Left ventricle myocardium superior (tissue), 1 donor: Measurements from ENCODE around the gene ADCY5. TPM values are rescaled to one million over a fixed set of nuclear protein-coding genes. Genes with fewer than 3 reads are reported as not detected.
A peak's percentile ranks its signal among the peaks of the same experiment; 100 is the strongest.

Experiments
- ATAC-seq: fragments of 200-7000 bp; cut with Tn5 transposase; one replicate; pipeline ENCODE4 v1.9.1; 2020; ENCODE audit warnings: mild to moderate bottlenecking, moderate library complexity
- DNase-seq: peaks from one replicate; pipeline ENCODE4 v3.0.0-alpha.2; 2020
- intact Hi-C: fragments of 100-400 bp; cut with micrococcal nuclease; formaldehyde crosslinking; loops from one replicate; pipeline ENCODE4 v1.11.0; 2022
- total RNA-seq: library from RNA; stranded (reverse); fragmentation: NEBNext Ultra II Directional; extraction: Animal tissue kit (Norgen Biotek cat#: 25700); gene quantifications from one replicate; pipeline ENCODE4 v1.2.1, GENCODE V29; 2021
- donor health status: DM: no; HTN: yes; CAD: no; lungs with severe emphysema.

The ADCY5 gene
- total RNA-seq, 1 donor from 2014 or later: 273 TPM

- intact Hi-C loops: no loop called here
Measured at GRCh38 chr3:123290962-123291361, 157.9 kb downstream of the ADCY5 start.

GRCh38 chr3:123290107-123290930 is 158.6 kb downstream of the ADCY5 start:
- ATAC-seq (peak; percentile 3), DNase-seq (no peak)
- intact Hi-C loops: no loop called here

More at GRCh38 chr3:123290962-123291361, 157.9 kb downstream of the ADCY5 start:
- DNase-seq: no peak
- no peak for ATAC-seq

GRCh38 chr3:123289391-123290106 is 159.3 kb downstream of the ADCY5 start:
- ATAC-seq (no peak), DNase-seq (no peak)
- intact Hi-C loops: no loop called here

GRCh38 chr3:123287962-123288302 is 161.0 kb downstream of the ADCY5 start:
- intact Hi-C loops: no loop called here
- DNase-seq (no peak), ATAC-seq (no peak)

- ATAC-seq: no peak
- no peak for DNase-seq
- intact Hi-C loops: no loop called here
Measured at GRCh38 chr3:123287051-123287961, 161.6 kb downstream of the ADCY5 start.

GRCh38 chr3:123286308-123287023 is 162.4 kb downstream of the ADCY5 start:
- intact Hi-C loops: no loop called here
- ATAC-seq (peak; percentile 9), DNase-seq (no peak)

- ATAC-seq: no peak
- DNase-seq: no peak
- intact Hi-C loops: no loop called here
Measured at GRCh38 chr3:123285931-123286307, 163.0 kb downstream of the ADCY5 start.

- DNase-seq: no peak
- ATAC-seq: no peak
- intact Hi-C loops: no loop called here
Measured at GRCh38 chr3:123285479-123285878, 163.4 kb downstream of the ADCY5 start.

- DNase-seq (no peak), ATAC-seq (no peak)
- intact Hi-C loops: no loop called here
Measured at GRCh38 chr3:123285066-123285465, 163.8 kb downstream of the ADCY5 start.

GRCh38 chr3:123284399-123285010 is 164.4 kb downstream of the ADCY5 start:
- intact Hi-C loops: no loop called here
- ATAC-seq (peak; percentile 39), DNase-seq (peak; percentile 71)

GRCh38 chr3:123283657-123284398 is 165.1 kb downstream of the ADCY5 start:
- DNase-seq (no peak), ATAC-seq (no peak)
- intact Hi-C loops: no loop called here

GRCh38 chr3:123283074-123283473 is 165.8 kb downstream of the ADCY5 start:
- intact Hi-C loops: no loop called here
- DNase-seq: no peak
- ATAC-seq: no peak

GRCh38 chr3:123282461-123282860 is 166.4 kb downstream of the ADCY5 start:
- DNase-seq (no peak), ATAC-seq (no peak)
- intact Hi-C loops: no loop called here

GRCh38 chr3:123281929-123282328 is 167.0 kb downstream of the ADCY5 start:
- DNase-seq: no peak
- ATAC-seq: no peak
- intact Hi-C loops: no loop called here

- no peak for DNase-seq
- intact Hi-C loops: no loop called here
- no peak for ATAC-seq
Measured at GRCh38 chr3:123281406-123281805, 167.5 kb downstream of the ADCY5 start.

GRCh38 chr3:123279121-123279520 is 169.8 kb downstream of the ADCY5 start:
- DNase-seq (no peak), ATAC-seq (peak; percentile 13)
- intact Hi-C loops: no loop called here

- DNase-seq (no peak), ATAC-seq (peak; percentile 2)
- intact Hi-C loops: no loop called here
Measured at GRCh38 chr3:123278446-123278845, 170.4 kb downstream of the ADCY5 start.

- intact Hi-C loops: no loop called here
- DNase-seq (no peak), ATAC-seq (no peak)
Measured at GRCh38 chr3:123277106-123277505, 171.8 kb downstream of the ADCY5 start.
